ENCODE measurements around the gene COL9A1.

The COL9A1 gene

GRCh38 chr6:70257768-70258273, 45.1 kb downstream of the COL9A1 start:
- Histone ChIP-seq H3K27me3 (replicated peaks) (no peaks in the 10 kb centered on the region), H3K36me3 (replicated peaks) (no peaks in the 10 kb centered on the region), H3K4me3 (ENCODE audit: low read depth, low read length) (no peak overlapping the region), H3K27ac (no peak overlapping the region)
- in situ Hi-C loops (cut with HindIII; ENCODE audit: low pct_ligation_motif_present, low sequenced_read_pairs), result no loop called here
- no peak for TF ChIP-seq CTCF (IDR thresholded peaks at IDR 0.05; ENCODE audit: low read depth, low read length, missing control alignments)
- DNase-seq, result no peak

- Histone ChIP-seq H3K4me3 (ENCODE audit: low read depth, low read length) (no peak overlapping the region), H3K27ac (no peak overlapping the region), H3K36me3 (replicated peaks) (no peaks in the 10 kb centered on the region), H3K27me3 (replicated peaks) (no peaks in the 10 kb centered on the region)
- in situ Hi-C loops (cut with HindIII; ENCODE audit: low pct_ligation_motif_present, low sequenced_read_pairs), result no loop called here
- no peak for TF ChIP-seq CTCF (IDR thresholded peaks at IDR 0.05; ENCODE audit: low read depth, low read length, missing control alignments)
- no peak for DNase-seq
Measured at GRCh38 chr6:70254784-70255183, 48.1 kb downstream of the COL9A1 start.

GRCh38 chr6:70253923-70254322, 49.0 kb downstream of the COL9A1 start:
- H3K27me3 ChIP-seq (replicated peaks), result no peaks in the 10 kb centered on the region
- no peak for DNase-seq
- in situ Hi-C loops (cut with HindIII; ENCODE audit: low pct_ligation_motif_present, low sequenced_read_pairs), result no loop called here
- no peak for TF ChIP-seq CTCF (IDR thresholded peaks at IDR 0.05; ENCODE audit: low read depth, low read length, missing control alignments)
- no peak overlapping the region for H3K27ac ChIP-seq
- H3K36me3 ChIP-seq (replicated peaks), result no peaks in the 10 kb centered on the region
- H3K4me3 ChIP-seq (ENCODE audit: low read depth, low read length), result no peak overlapping the region

- no peak for DNase-seq
- no peaks in the 10 kb centered on the region for H3K27me3 ChIP-seq (replicated peaks)
- no peak for TF ChIP-seq CTCF (IDR thresholded peaks at IDR 0.05; ENCODE audit: low read depth, low read length, missing control alignments)
- in situ Hi-C loops (cut with HindIII; ENCODE audit: low pct_ligation_motif_present, low sequenced_read_pairs), result no loop called here
- no peak overlapping the region for H3K4me3 ChIP-seq (ENCODE audit: low read depth, low read length)
- no peaks in the 10 kb centered on the region for H3K36me3 ChIP-seq (replicated peaks)
- H3K27ac ChIP-seq, result no peak overlapping the region
Measured at GRCh38 chr6:70252604-70253003, 50.3 kb downstream of the COL9A1 start.

- Histone ChIP-seq H3K27ac (no peak overlapping the region), H3K4me3 (ENCODE audit: low read depth, low read length) (no peak overlapping the region), H3K27me3 (replicated peaks) (no peaks in the 10 kb centered on the region), H3K36me3 (replicated peaks) (no peaks in the 10 kb centered on the region)
- in situ Hi-C loops (cut with HindIII; ENCODE audit: low pct_ligation_motif_present, low sequenced_read_pairs), result no loop called here
- DNase-seq, result no peak
- no peak for TF ChIP-seq CTCF (IDR thresholded peaks at IDR 0.05; ENCODE audit: low read depth, low read length, missing control alignments)
Measured at GRCh38 chr6:70246118-70246517, 56.8 kb downstream of the COL9A1 start.

- H3K4me3 ChIP-seq (ENCODE audit: low read depth, low read length), result no peak overlapping the region
- H3K27ac ChIP-seq, result no peak overlapping the region
- no peak for TF ChIP-seq CTCF (IDR thresholded peaks at IDR 0.05; ENCODE audit: low read depth, low read length, missing control alignments)
- H3K27me3 ChIP-seq (replicated peaks), result no peaks in the 10 kb centered on the region
- in situ Hi-C loops (cut with HindIII; ENCODE audit: low pct_ligation_motif_present, low sequenced_read_pairs), result no loop called here
- H3K36me3 ChIP-seq (replicated peaks), result no peaks in the 10 kb centered on the region
- no peak for DNase-seq
Measured at GRCh38 chr6:70241991-70242420, 60.9 kb downstream of the COL9A1 start.

Measured in brain microvascular endothelial cell (primary cell).